GM18517 (cell line): ENCODE data around the gene PITX1.

Source experiments
- ATAC-seq: cut with Tn5 transposase; IDR thresholded peaks from one replicate; pipeline ENCODE4 v1.9.1; 2021; ENCODE audit warnings: mild to moderate bottlenecking, moderate library complexity; ENCODE audit not compliant: unreplicated experiment

The PITX1 gene

DNA sequence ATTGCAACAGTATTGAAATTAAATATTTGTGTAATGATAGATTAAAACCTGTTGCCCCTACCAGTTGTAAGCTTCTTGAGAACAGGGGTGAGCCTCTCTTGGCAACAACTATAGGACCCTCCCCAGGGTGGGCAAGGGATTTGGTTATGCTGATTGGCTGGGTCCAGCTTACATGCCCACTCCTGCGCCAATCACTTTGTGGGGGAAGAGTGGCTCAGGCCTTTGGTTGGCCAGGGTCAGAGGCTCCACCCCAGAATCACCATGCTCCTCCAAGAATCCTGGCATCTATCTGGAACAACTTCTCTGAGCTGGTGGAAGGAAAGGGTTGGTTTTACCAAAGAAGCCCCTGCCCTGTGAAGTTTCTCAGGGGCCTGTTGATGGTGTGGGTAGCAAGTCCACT is 8.6 kb upstream of the PITX1 start:
- no peak for ATAC-seq

DNA sequence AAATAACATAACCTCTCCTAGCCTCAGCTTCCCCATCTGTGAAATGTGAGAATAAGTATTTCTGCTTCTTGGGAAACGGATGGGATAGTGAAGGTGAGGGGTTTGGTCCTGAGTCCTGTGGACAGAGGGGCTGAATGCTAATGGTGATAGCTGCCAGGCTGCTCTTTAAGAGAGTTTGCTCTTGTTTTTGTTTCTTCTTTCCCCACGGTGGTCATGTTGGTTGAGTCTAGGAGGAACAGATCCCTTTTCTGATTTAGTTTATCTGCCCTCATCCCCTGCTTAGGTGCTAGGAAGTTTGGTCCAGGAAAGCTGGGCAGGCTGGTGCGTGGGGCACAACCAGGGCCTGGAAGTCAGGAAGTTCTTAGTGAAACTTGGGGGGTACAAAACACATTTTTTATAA is 7.7 kb upstream of the PITX1 start:
- no peak for ATAC-seq

DNA sequence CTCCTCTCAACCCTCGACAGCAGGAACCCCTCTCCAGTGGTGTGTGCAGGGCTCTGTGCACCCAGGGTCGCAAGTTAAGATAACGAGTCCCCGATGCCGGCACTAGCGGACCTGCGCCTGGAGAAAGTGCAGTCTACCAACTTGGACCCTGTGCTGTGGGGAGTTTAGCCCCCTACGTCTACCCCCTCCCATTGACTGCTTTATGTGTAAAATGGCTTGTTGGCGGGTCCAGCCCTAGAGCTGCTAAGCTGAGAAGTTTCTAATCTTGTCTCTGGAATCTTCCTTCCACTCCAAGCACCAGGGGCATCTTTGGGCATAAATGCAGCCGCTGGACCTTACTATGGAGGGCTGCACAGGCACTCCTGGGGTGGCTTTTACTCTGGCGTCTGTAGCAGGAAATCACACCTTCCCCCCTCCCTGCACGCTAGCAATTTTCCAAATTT is 7.1 kb upstream of the PITX1 start:
- no peak for ATAC-seq

DNA sequence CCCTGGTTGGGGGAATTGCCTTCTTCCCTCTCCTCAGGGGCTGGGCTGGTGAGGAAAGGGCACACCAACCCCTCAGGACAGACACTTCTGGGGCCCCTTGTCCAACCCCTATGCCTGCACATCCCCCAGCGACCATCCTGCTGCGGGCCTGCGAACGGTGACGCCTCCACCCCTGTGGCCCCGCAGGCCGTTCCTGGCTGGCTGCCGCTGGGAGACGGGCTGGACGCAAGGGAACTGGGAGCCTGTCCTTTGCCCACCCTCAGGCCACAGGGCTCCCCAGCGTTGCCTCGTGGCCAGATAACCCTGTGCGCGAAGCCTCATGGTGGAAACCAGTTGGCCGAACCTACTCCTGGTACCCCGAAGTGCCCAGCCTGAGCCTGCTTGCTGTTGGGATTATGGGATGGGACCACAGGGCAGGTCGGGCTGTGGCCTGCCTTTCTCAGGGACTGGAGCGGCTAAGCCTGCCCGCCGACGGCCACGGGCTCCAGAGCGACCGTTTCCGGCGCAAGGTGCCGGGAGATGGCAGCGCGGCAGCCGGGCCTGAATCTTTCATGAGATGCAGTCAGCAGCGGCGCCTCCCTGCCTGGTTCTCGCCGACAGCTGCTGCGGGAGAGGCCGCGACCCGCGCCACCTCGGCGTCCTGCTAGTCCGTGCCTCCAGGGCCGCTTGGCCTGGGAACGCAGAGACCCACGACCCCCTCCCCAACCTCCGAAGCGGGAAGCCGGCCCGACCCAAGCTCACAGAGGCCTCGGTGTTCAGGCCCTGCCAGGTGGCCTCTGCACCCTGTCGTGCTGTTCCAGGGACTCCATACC is 6.5 kb upstream of the PITX1 start:
- ATAC-seq = no peak

DNA sequence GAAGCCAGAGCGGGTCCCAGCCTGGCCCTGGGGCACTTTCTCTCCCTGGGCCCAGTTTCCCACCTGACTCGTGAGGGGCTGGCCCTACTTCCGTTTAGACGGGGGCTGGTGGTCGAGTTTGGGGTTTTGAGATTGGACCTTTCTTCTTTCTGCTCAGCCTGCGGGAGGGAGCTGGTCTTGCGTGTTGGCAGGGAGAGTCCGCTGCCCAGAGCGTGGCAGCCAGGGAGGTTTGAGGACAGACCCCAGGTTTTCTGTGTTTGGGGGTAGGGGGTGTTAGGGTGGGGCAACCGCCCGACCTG is 6.0 kb upstream of the PITX1 start:
- ATAC-seq = no peak

DNA sequence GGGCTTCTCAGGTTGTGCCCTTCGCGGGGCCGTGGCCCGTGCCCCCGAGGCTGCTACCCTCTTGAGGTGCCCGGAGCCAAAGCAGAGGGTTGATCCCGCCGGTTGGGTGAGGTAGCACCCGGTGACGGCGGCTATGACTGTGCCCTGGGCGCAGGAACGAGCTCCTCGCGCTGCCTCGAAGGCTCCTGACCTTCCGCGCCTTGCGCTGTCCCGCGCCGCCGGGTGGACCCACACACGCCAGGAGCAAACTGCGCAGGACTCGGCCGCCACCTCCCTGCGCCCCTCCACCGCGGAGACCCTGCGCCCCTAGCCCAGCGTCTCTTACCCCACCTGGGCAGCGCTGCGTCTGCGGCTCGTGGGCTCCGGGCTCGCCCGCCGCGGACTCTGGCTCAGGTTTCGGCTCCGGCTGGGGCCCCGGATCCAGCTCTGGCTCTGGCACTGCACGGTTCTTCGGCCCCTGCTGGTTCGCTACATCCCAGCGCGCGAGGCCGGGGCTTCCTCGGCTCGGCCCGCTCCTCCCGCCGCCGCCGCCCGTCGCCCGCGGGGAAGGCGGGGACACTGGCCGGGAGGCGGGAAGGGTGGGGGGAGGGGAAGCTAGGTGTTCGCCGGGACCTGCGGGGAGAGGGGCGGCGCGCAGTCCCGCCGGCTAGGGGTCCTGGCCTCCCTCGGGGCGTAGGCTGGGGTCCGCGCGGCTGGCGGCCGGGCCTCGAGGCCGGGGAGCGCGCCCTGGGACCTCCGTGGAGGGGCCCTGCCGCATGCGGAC is 5.4 kb upstream of the PITX1 start:
- ATAC-seq = no peak

DNA sequence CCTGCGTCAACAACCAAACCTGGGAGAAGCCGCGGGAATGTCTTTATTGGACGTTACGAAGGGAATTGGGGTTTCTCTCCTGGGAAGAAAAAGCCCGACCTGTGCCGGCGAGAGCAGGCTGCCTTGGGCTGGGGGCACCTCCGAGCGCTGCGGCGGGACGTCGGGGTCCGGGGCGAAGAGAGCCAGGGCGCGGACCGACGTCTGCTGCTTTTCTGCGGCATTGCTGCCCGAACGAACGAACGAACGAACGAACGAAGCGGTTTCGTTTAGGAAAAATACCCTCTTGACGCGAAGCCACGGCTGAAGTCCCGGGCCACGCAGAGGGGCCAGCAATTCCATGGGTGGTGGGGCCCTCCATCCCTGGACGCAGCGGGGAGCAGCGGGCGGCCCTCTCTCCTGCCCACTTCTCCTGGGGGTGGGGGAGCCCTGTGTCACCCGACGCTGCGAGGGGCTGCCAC is 4.8 kb upstream of the PITX1 start:
- ATAC-seq = no peak

- ATAC-seq = no peak
Observed at GRCh38 chr5:135038205-135038812, 4.3 kb upstream of the PITX1 start.

- no peak for ATAC-seq
Observed at GRCh38 chr5:135037519-135038204, 3.6 kb upstream of the PITX1 start.

- no peak for ATAC-seq
Observed at GRCh38 chr5:135036405-135036804, 2.4 kb upstream of the PITX1 start.

- ATAC-seq = no peak
Observed at GRCh38 chr5:135035678-135036030, 1.6 kb upstream of the PITX1 start.

- no peak for ATAC-seq
Observed at GRCh38 chr5:135034963-135035677, 1.1 kb upstream of the PITX1 start.

GRCh38 chr5:135034236-135034962 is 371 bp upstream of the PITX1 start:
- no peak for ATAC-seq

- ATAC-seq = no peak
Observed at GRCh38 chr5:135032999-135033861, 798 bp downstream of the PITX1 start.

- ATAC-seq = no peak
Observed at GRCh38 chr5:135032695-135032998, 1.4 kb downstream of the PITX1 start.

DNA sequence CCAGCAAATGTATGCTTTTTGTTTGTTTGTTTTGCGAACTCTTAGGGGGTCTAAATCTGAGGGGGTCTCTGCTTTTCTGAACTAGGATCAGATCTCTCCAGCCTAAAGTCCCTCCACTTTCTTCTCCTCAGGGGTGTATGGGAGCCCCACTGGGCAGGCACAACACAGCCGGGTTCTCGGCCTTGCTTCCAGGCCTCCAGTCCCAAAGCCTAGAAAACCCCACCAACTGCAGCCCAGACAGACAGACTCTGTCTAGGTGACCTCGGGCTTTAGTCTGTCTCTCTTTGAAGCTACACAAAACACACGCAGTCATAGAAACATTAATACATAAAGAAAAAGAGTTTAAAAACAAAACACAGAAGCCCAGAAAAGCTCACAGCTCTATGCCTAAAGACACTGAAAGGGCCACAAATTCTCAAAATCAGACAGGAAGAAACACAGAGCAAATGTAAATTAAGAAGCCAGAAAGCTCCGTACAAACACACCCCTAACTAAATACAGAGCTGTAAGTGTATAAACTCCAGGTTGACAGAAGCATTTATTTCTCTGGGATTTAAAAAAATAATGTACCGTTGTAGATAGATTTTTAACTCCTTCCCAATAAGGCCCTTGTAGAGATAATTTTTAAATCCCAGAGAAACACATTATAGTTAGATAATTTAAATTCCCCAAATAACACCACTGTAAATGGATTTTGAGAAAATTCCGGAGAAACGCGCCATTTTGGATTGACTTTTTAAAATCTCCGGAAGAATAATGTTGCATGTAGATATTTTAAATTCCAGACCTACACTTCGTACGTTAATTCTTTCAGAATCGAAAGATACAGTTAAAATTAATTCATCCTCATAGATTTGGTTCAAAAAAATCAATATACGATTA is 2.0 kb downstream of the PITX1 start:
- no peak for ATAC-seq

GRCh38 chr5:135030956-135031812 is 2.8 kb downstream of the PITX1 start:
- ATAC-seq = no peak
